SK-N-SH (cell line): ENCODE measurements around the gene EIF4G1. TPM values are rescaled to one million over a fixed set of nuclear protein-coding genes. Genes with fewer than 3 reads are reported as not detected.

Experiments
- CTCF ChIA-PET: fragments of 300-600, 350-600 bp; formaldehyde crosslinking; extraction: SDS; loops from one replicate; lab custom pipeline; 2021; lab: Yijun Ruan, JAX
- POLR2A ChIA-PET: fragments of 350-600 bp; sonication (Branson Sonifier 250); formaldehyde crosslinking; extraction: SDS; loops from one replicate; lab custom pipeline; 2020; ENCODE audit warnings: antibody characterized with exemption, inconsistent platforms; lab: Yijun Ruan, JAX
- DNase-seq: peaks from one replicate; pipeline ENCODE4 v3.0.0; 2012
- H2AFZ ChIP-seq: fragments of 200-600 bp; sonication (generic); 2 replicates; pipeline ENCODE4 v1.8.1; 2016; ENCODE audit warnings: antibody characterized with exemption, mild to moderate bottlenecking, low read depth
- H3F3A ChIP-seq: fragments of 200-600 bp; sonication (generic); replicated peaks from 2 replicates; pipeline ENCODE3; 2016; ENCODE audit warnings: antibody characterized with exemption, mild to moderate bottlenecking; ENCODE audit not compliant: insufficient read depth
- H3K27ac ChIP-seq, 2 experiments: fragments of 200-500 bp in 1 of 2; fragments of 200-600 bp in 1 of 2; sonication (Bioruptor generic) in 1 of 2; sonication (generic), shearing (Covaris generic) in 1 of 2; 2 replicates each; pipeline versions ENCODE4 v1.5.1 to v1.6.1; 2014 to 2016; ENCODE audit warnings: low read depth in 2 of 2, inconsistent platforms in 1 of 2, low read length in 1 of 2, mild to moderate bottlenecking in 1 of 2, mixed read lengths in 1 of 2
- H3K27me3 ChIP-seq: fragments of 200-600 bp; sonication (generic), shearing (Covaris generic); 2 replicates; pipeline ENCODE4 v1.6.1; 2016; ENCODE audit warnings: mixed run types; ENCODE audit not compliant: insufficient read depth
- H3K36me3 ChIP-seq, 2 experiments: fragments of 200-500 bp in 1 of 2; fragments of 200-600 bp in 1 of 2; sonication (Bioruptor generic) in 1 of 2; sonication (generic) in 1 of 2; replicated peaks in 1 of 2; 2 replicates each; pipeline versions ENCODE3 to v1.5.1; 2014 to 2016; ENCODE audit warnings: low read length in 1 of 2, mild to moderate bottlenecking in 1 of 2; ENCODE audit not compliant: insufficient read depth in 2 of 2, control insufficient read depth in 1 of 2
- H3K4me1 ChIP-seq, 2 experiments: fragments of 200-500 bp in 1 of 2; fragments of 200-600 bp in 1 of 2; sonication (Bioruptor generic) in 1 of 2; sonication (generic), shearing (Covaris generic) in 1 of 2; 2 replicates each; pipeline versions ENCODE4 v1.5.1 to v1.6.1; 2014 to 2016; ENCODE audit warnings: low read depth in 1 of 2, low read length in 1 of 2, mixed run types in 1 of 2; ENCODE audit not compliant: insufficient read depth in 2 of 2, control insufficient read depth in 1 of 2
- H3K4me2 ChIP-seq: fragments of 200-600 bp; sonication (generic), shearing (Covaris generic); 2 replicates; pipeline ENCODE4 v1.6.1; 2017; ENCODE audit warnings: mixed run types
- H3K4me3 ChIP-seq, 2 experiments: fragments of 200-500 bp in 1 of 2; fragments of 200-600 bp in 1 of 2; sonication (Bioruptor generic) in 1 of 2; sonication (generic), shearing (Covaris generic) in 1 of 2; 2 replicates each; pipeline versions ENCODE4 v1.5.1 to v1.8.1; 2014 to 2016; ENCODE audit warnings: low read depth in 2 of 2, inconsistent platforms in 1 of 2, low read length in 1 of 2, mild to moderate bottlenecking in 1 of 2, mixed read lengths in 1 of 2, moderate library complexity in 1 of 2
- H3K79me2 ChIP-seq: fragments of 200-600 bp; sonication (generic); 2 replicates; pipeline ENCODE4 v1.8.1; 2017; ENCODE audit warnings: mild to moderate bottlenecking; ENCODE audit not compliant: insufficient read depth
- H3K9ac ChIP-seq: fragments of 200-600 bp; sonication (generic); 2 replicates; pipeline ENCODE4 v1.6.1; 2017; ENCODE audit warnings: mixed run types
- H3K9me2 ChIP-seq: fragments of 200-600 bp; sonication (generic); 2 replicates; pipeline ENCODE4 v1.6.1; 2017; ENCODE audit warnings: mixed run types
- H3K9me3 ChIP-seq: fragments of 200-600 bp; sonication (generic); 2 replicates; pipeline ENCODE4 v1.6.1; 2017; ENCODE audit warnings: mixed run types, mild to moderate bottlenecking, moderate library complexity
- H4K20me1 ChIP-seq: fragments of 200-600 bp; sonication (generic); 2 replicates; pipeline ENCODE4 v1.6.1; 2017; ENCODE audit warnings: mild to moderate bottlenecking, mixed run types; ENCODE audit not compliant: insufficient read depth
- CTCF ChIP-seq: fragments of 200-600 bp; sonication (generic); IDR thresholded peaks from 2 replicates; pipeline ENCODE4 v1.6.1; 2017; ENCODE audit warnings: antibody characterized with exemption, mild to moderate bottlenecking, moderate library complexity
- ELF1 ChIP-seq: IDR thresholded peaks from 2 replicates; pipeline ENCODE4 v1.4.0; 2012
- EZH2phosphoT487 ChIP-seq: fragments of 200-600 bp; sonication (generic); IDR thresholded peaks from 2 replicates; pipeline ENCODE4 v1.6.1; 2017; ENCODE audit warnings: low read depth, mixed run types, mild to moderate bottlenecking, antibody characterized with exemption, moderate library complexity, borderline replicate concordance
- FOSL2 ChIP-seq: IDR thresholded peaks from 2 replicates; pipeline ENCODE4 v1.4.0; 2012; ENCODE audit warnings: low read depth, mild to moderate bottlenecking, moderate library complexity, borderline replicate concordance
- FOXM1 ChIP-seq: IDR thresholded peaks from 2 replicates; pipeline ENCODE4 v1.4.0; 2012; ENCODE audit warnings: low read depth, mild to moderate bottlenecking
- GABPA ChIP-seq: IDR thresholded peaks from 2 replicates; pipeline ENCODE4 v1.4.0; 2012; ENCODE audit warnings: low read depth, mild to moderate bottlenecking
- IRF3 ChIP-seq: fragments of 150-350 bp; IDR thresholded peaks from 2 replicates; pipeline ENCODE4 v1.6.1; 2016; ENCODE audit warnings: mild to moderate bottlenecking, low read depth, low read length
- MAX ChIP-seq: IDR thresholded peaks from 2 replicates; pipeline ENCODE4 v1.4.0; 2012; ENCODE audit warnings: low read depth
- MEF2A ChIP-seq: IDR thresholded peaks from 2 replicates; pipeline ENCODE4 v1.4.0; 2012; ENCODE audit warnings: low read depth, borderline replicate concordance
- MXI1 ChIP-seq: IDR thresholded peaks from 2 replicates; pipeline ENCODE4 v1.6.1; 2012; ENCODE audit warnings: mild to moderate bottlenecking, low read depth, low read length, improper control_type of control experiment
- NRF1 ChIP-seq: IDR thresholded peaks from 2 replicates; pipeline ENCODE4 v1.6.1; 2012; ENCODE audit warnings: low read depth, mild to moderate bottlenecking, low read length
- PBX3 ChIP-seq: IDR thresholded peaks from 2 replicates; pipeline ENCODE4; 2012
- RAD21 ChIP-seq: IDR thresholded peaks from 2 replicates; pipeline ENCODE4 v1.6.1; 2012; ENCODE audit warnings: mild to moderate bottlenecking, low read length
- RCOR1 ChIP-seq: fragments of 150-350 bp; IDR thresholded peaks from 2 replicates; pipeline ENCODE4 v1.6.1; 2017; ENCODE audit warnings: antibody characterized with exemption, low read length
- RFX5 ChIP-seq: IDR thresholded peaks from 2 replicates; pipeline ENCODE4 v1.6.1; 2012; ENCODE audit warnings: mild to moderate bottlenecking, improper control_type of control experiment, low read length
- RXRA ChIP-seq: IDR thresholded peaks from 2 replicates; pipeline ENCODE4 v1.4.0; 2012; ENCODE audit warnings: low read depth, mild to moderate bottlenecking, borderline replicate concordance
- SIN3A ChIP-seq: IDR thresholded peaks from 2 replicates; pipeline ENCODE4 v1.6.1; 2012; ENCODE audit warnings: low read depth, mild to moderate bottlenecking, low read length, moderate library complexity, borderline replicate concordance
- USF2 ChIP-seq: fragments of 150-350 bp; IDR thresholded peaks from 2 replicates; pipeline ENCODE4 v1.6.1; 2017; ENCODE audit warnings: antibody characterized with exemption, low read length, low read depth, borderline replicate concordance
- ZBTB33 ChIP-seq: IDR thresholded peaks from 2 replicates; pipeline ENCODE4 v1.4.0; 2012; ENCODE audit warnings: low read depth, borderline replicate concordance
- WGBS: methylation state at CpG from one replicate; pipeline ENCODE4 v1.1.6; 2017; ENCODE audit warnings: low lambda C conversion rate; 5-methylcytosine and 5-hydroxymethylcytosine counted together
- polyA plus RNA-seq, 3 experiments: library from polyadenylated mRNA; depleted of rRNA; stranded (reverse); fragments of >200 nt; gene quantifications; 2 replicates each; pipeline ENCODE4 v1.2.3, GENCODE V29; 2012

Gene EIF4G1
- polyA plus RNA-seq, 1 of the 3 experiments (the other 2 are of a cell fraction), result 262 TPM

GRCh38 chr3:184307915-184308314, 6.5 kb upstream of the EIF4G1 start:
- H3K4me1 ChIP-seq, result peaks cover 0 to 3% of the 10 kb centered on the region in 2 experiments; a peak in 1 of 4 replicates
- peaks cover 18% of the 10 kb centered on the region; the same call in 1 of the 2 replicates for H4K20me1 ChIP-seq
- ChIA-PET POLR2A (no interaction called here), CTCF (interaction anchor here (1.3 kb wide), 1 partner anchor 292 kb away, joined by 3 read pairs; no protein-coding TSS in a partner anchor)
- TF ChIP-seq RCOR1, result no peak
- TF ChIP-seq FOSL2, result no peak
- TF ChIP-seq CTCF, result no peak
- TF ChIP-seq RXRA, result no peak
- no peak for TF ChIP-seq GABPA
- TF ChIP-seq NRF1, result no peak
- no peak for TF ChIP-seq SIN3A
- no peak for TF ChIP-seq PBX3
- TF ChIP-seq MEF2A, result no peak
- no peak for TF ChIP-seq MXI1
- no peak for TF ChIP-seq RFX5
- no peak for TF ChIP-seq USF2
- TF ChIP-seq FOXM1, result no peak
- no peak for TF ChIP-seq ELF1
- no peak overlapping the region for H3K4me2 ChIP-seq
- H3K4me3 ChIP-seq, result no peak overlapping the region
- 96% methylated on average over 9 of the region's 9 CpGs for WGBS
- H3K9me2 ChIP-seq, result no peaks in the 10 kb centered on the region
- DNase-seq, result no peak
- peak overlapping the region in 1 of 2 experiments; percentile 65; a peak in 1 of 4 replicates for H3K27ac ChIP-seq
- H3K36me3 ChIP-seq, result peaks cover 50 to 54% of the 10 kb centered on the region in 2 experiments
- no peaks in the 10 kb centered on the region for H3K9me3 ChIP-seq
- no peak overlapping the region for H2AFZ ChIP-seq
- H3K79me2 ChIP-seq, result peaks cover 23% of the 10 kb centered on the region; the same call in 1 of the 2 replicates
- H3K9ac ChIP-seq, result no peak overlapping the region
- H3F3A ChIP-seq, result peaks cover 46% of the 10 kb centered on the region
- H3K27me3 ChIP-seq, result no peaks in the 10 kb centered on the region

- Histone ChIP-seq H3F3A (peaks cover 46% of the 10 kb centered on the region), H4K20me1 (peaks cover 18% of the 10 kb centered on the region; the same call in 1 of the 2 replicates), H3K36me3 (peaks cover 42 to 45% of the 10 kb centered on the region in 2 experiments), H3K27ac (peak overlapping the region in 1 of 2 experiments; percentile 65; a peak in 2 of 4 replicates), H3K4me1 (peaks cover 0 to 3% of the 10 kb centered on the region in 2 experiments; a peak in 1 of 4 replicates), H3K9me3 (no peaks in the 10 kb centered on the region), H3K4me2 (no peak overlapping the region), H3K9me2 (no peaks in the 10 kb centered on the region), H3K79me2 (peaks cover 15% of the 10 kb centered on the region; the same call in 1 of the 2 replicates), H3K4me3 (no peak overlapping the region), H2AFZ (no peak overlapping the region), H3K27me3 (no peaks in the 10 kb centered on the region), H3K9ac (no peak overlapping the region)
- ChIA-PET CTCF (no interaction called here), POLR2A (no interaction called here)
- WGBS, result 57% methylated on average over 4 of the region's 7 CpGs
- DNase-seq, result peak; percentile 50
- no peak for TF ChIP-seq EZH2phosphoT487
- no peak for TF ChIP-seq ZBTB33
- no peak for TF ChIP-seq MAX
- TF ChIP-seq RAD21, result no peak
- TF ChIP-seq IRF3, result no peak
- TF ChIP-seq RFX5, result no peak
- TF ChIP-seq MXI1, result peak; percentile 40; the same call in 1 of the 2 replicates
- no peak for TF ChIP-seq RXRA
These were observed 5.7 kb upstream of the EIF4G1 start for GRCh38 chr3:184308744-184309143.
